ENCODE results near the gene FRAS1.
"Not testable (repeated sequence)": the region's sequence is repeated elsewhere in the genome, so short reads cannot be mapped to it uniquely, and the experiment has no call there.

Gene FRAS1, protein sequence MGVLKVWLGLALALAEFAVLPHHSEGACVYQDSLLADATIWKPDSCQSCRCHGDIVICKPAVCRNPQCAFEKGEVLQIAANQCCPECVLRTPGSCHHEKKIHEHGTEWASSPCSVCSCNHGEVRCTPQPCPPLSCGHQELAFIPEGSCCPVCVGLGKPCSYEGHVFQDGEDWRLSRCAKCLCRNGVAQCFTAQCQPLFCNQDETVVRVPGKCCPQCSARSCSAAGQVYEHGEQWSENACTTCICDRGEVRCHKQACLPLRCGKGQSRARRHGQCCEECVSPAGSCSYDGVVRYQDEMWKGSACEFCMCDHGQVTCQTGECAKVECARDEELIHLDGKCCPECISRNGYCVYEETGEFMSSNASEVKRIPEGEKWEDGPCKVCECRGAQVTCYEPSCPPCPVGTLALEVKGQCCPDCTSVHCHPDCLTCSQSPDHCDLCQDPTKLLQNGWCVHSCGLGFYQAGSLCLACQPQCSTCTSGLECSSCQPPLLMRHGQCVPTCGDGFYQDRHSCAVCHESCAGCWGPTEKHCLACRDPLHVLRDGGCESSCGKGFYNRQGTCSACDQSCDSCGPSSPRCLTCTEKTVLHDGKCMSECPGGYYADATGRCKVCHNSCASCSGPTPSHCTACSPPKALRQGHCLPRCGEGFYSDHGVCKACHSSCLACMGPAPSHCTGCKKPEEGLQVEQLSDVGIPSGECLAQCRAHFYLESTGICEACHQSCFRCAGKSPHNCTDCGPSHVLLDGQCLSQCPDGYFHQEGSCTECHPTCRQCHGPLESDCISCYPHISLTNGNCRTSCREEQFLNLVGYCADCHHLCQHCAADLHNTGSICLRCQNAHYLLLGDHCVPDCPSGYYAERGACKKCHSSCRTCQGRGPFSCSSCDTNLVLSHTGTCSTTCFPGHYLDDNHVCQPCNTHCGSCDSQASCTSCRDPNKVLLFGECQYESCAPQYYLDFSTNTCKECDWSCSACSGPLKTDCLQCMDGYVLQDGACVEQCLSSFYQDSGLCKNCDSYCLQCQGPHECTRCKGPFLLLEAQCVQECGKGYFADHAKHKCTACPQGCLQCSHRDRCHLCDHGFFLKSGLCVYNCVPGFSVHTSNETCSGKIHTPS (N-terminal part only)

DNA sequence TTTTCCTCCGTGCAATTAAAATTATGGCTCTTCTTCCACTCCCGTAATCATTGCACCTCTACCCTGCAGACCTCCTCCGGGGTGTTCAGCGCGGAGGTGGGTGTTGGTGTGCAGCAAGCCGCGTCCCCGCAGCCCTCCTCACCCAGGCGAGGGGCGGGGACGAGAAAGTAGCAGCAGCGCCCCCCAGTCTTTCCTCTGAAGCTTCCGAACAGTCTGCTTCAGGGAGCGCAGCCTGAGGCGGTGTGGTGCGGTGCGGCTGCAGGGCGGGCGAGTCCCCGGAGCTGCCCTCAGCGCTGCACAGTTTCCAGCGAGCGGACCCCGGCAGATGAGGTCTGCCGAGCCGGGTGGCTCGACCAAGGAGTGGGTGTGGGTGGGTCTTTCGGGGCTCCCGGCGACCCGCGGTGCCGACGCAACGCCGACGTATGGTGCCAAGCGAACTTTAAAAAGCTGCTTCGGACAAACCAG is at the start of gene FRAS1:
Gene FRAS1 (plus strand): TSS at position 189 of the 465 bp plus-strand sequence. CDS start 687 bp downstream, outside the sequence.
- DNase-seq (ENCODE audit: low spot score), result peak; percentile 42

DNA sequence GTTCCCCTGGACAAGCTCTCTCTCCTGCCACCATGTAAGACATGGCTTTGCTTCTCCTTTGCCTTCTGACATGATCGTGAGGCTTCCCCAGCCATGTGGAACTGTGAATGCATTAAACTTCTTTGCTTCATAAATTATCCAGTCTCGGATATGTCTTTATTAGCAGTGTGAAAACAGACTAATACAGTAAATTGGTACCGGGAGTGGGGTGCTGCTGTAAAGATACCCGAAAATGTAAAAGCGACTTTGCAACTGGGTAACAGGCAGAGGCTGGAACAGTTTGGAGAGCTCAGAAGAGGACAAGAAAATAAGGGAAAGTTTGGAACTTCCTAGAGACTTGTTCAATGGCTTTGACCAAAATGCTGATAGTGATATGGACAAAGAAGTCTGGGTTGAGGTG is 46.1 kb upstream of the FRAS1 start:
- not testable (repeated sequence) for DNase-seq (ENCODE audit: low spot score)

- peak; percentile 18 for DNase-seq (ENCODE audit: low spot score)
Observed at GRCh38 chr4:78014889-78015886, 41.9 kb upstream of the FRAS1 start.

GRCh38 chr4:78018271-78019049 is 38.7 kb upstream of the FRAS1 start:
- DNase-seq (ENCODE audit: low spot score), result no peak

DNA sequence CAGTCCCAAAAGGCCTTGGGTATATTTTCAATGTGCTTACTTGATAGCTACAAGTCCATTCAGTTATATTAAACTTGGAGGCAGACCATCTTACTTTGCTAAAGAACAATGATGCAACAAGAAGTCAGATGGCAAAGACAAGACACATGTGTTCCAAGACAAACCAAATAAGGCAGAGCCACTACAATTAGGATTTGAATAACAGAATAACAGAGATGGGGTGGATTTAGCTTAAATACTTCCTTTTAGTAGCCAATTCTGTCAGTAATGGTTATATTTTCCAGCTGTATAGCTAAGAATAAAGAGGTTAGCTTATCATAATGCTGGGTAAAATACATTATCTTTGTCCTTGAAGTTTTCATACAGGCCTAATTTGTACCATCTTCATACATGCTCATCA is 37.7 kb upstream of the FRAS1 start:
- no peak for DNase-seq (ENCODE audit: low spot score)

DNA sequence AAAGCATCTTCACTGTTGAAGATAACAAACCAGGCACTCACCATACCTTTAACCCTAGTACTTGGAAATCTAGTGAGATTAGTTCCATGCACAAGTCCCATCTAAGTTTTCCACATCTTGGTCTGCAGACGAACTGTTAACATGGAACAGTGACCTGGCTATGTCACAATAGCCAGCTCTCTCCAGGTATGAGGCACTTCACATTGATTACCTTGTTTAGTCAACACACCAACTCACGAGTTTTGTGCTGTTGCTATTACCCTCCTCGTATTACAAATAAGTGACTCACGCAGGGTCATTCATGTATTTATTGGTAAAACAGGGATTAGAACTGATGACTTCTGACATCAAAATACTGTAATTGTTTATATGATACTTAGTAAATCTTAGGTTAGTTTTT is 36.4 kb upstream of the FRAS1 start:
- peak; percentile 19 for DNase-seq (ENCODE audit: low spot score)

DNA sequence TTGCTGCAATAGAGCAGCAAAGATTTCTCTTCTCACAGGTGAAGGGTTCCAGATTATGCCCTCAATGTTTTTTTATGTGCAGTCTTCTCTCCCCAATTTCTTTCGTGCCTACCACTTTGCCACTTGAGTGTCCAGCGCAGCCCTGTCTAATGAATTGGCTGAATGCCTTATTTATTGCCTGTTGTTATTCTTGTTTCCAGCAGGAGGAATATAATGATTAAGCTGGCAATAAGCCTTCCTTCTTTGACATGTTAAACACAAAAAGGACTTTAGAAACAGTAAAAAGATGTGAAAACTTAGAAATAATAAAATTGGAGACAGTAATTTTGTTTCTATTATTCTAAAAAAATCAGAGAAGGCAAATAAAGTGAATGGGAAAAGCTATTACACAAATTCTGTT is 34.6 kb upstream of the FRAS1 start:
- DNase-seq (ENCODE audit: low spot score), result no peak

- DNase-seq (ENCODE audit: low spot score), result no peak
Observed at GRCh38 chr4:78024085-78024484, 33.0 kb upstream of the FRAS1 start.

DNA sequence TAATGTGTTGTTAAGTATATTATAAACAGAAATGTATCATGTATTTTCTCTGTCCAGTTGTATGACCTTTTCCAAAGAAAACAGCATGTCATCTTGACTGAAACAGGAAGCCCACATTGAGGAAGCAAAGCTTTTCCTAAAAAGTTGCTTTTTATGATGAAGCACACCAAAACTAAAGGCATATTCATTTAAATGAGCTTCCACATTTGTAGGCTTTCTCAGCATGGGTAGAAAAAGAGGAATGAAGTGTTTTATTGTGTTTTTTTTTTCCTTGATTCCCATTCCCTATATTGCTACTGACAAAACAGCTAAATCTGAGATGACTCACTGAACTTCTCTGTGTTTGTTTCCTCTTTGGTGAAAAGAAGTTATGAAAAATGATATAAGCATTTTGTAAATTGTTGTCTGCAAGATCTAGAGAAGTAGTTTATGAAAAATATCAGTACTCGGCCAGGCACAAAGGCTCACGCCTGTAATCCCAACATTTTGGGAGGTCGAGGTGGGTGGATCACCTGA is 32.5 kb upstream of the FRAS1 start:
- no peak for DNase-seq (ENCODE audit: low spot score)

- DNase-seq (ENCODE audit: low spot score), result no peak
Observed at GRCh38 chr4:78031417-78031950, 25.6 kb upstream of the FRAS1 start.

DNA sequence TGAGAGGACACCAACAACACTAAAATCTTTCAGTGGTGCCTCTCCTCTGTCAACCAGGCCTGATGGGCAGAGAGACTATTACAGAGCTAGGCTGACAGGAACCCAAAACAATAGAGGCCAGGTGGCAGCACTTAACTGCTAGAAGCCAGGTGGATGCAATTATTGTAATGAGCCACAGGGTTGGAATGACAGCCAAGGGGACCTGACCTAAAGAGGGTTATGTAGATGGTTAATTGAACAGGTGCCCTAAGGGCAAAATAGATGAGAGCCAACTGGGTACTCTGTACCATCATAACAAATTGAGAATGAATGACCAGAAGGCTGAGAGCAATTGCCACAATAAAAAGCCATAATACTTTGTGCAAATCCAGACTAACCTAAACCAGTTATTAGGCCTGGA is 24.7 kb upstream of the FRAS1 start:
- no peak for DNase-seq (ENCODE audit: low spot score)

DNA sequence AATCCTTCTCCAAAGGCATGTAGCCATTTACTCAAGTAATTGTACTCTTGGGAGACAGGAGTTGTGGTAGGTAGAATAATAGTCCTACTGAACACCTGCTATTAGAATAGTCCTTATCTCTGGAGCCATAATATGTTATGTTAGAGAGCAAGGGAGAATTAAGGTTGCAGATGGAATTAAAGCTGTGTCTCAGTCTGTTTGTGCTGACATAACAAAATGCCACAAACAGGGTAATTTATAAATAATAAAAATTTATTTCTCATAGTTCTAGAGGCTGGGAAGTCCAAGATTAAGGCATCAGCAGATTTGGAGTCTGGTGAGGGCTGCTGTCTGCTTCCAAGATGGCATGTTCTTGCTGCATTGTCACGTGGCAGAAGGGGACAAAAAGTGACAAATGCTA is 24.2 kb upstream of the FRAS1 start:
- DNase-seq (ENCODE audit: low spot score), result no peak

DNA sequence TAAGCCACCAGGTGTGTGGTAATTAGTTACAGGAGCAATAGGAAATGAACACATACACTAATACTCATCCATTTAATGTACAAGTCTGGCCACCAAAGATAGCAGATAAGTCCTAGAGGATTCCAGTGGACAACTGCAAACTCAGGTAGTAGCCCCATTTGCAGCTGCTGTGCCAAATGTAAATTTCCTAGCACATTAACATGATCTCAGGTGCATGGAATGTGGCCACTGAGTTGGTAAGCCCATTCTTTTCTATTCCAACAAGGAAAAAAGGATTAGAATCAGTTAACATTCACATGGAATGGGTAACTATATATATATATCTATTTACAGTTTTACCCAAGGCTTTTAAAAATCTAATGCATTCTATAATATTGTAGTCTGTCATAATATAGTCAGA is 23.3 kb upstream of the FRAS1 start:
- DNase-seq (ENCODE audit: low spot score), result no peak

DNA sequence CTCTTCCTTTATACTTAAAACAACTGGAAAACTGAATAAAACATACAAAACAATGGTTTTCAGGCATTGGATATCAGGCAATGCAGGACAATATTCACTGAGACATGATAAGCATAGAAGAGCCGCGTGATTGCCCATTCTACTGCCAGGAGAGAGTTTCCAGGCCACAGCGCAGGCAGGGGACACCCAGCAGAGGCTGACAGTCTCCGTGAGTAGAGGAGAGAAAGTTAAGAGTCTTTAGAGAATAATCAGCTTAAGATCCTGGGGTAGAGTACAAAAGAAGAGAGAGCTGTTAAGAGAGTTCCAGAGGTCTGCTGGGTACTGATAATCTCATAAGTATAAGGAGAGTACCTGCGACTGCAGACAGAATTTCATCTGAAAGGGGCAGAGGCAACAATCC is 18.4 kb upstream of the FRAS1 start:
- no peak for DNase-seq (ENCODE audit: low spot score)

DNA sequence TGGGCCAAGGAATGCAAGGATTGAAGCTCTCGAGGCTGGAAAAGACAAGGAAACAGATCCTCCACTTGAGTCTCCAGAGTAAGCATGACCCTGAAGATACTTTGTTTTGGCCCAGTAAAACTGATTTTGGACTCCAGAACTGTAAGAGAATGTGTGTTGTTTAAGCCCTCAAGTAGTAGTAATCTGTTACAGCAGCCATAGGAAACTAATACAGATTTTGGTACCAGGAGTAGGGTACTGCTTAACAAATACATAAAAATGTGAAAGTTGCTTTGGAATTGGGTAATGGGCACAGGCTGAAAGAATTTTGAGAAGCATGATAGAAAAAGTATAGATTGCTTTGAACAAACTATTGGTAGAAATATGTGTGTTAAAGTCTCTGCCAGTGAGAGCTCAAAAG is 17.4 kb upstream of the FRAS1 start:
- DNase-seq (ENCODE audit: low spot score), result no peak

DNA sequence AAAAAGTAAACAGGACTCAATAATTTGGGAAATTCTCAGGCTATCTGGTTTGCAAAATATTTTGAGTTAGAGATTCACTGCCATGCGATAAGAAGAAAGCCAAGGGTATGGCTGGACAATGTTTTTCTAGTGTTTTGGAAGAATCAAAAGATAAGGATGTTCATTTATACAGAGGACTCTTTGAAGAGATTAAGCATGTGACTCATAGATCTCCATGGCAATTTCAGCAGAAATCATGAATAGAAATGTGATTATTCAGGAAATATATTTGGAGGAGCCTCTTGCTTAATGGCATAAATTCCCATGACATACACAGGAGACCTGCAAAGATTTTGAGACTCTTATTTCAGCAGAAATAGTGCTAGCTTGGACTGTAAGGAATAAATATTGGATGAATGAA is 16.7 kb upstream of the FRAS1 start:
- no peak for DNase-seq (ENCODE audit: low spot score)

GRCh38 chr4:78047366-78047765 is 9.8 kb upstream of the FRAS1 start:
- DNase-seq (ENCODE audit: low spot score), result no peak

DNA sequence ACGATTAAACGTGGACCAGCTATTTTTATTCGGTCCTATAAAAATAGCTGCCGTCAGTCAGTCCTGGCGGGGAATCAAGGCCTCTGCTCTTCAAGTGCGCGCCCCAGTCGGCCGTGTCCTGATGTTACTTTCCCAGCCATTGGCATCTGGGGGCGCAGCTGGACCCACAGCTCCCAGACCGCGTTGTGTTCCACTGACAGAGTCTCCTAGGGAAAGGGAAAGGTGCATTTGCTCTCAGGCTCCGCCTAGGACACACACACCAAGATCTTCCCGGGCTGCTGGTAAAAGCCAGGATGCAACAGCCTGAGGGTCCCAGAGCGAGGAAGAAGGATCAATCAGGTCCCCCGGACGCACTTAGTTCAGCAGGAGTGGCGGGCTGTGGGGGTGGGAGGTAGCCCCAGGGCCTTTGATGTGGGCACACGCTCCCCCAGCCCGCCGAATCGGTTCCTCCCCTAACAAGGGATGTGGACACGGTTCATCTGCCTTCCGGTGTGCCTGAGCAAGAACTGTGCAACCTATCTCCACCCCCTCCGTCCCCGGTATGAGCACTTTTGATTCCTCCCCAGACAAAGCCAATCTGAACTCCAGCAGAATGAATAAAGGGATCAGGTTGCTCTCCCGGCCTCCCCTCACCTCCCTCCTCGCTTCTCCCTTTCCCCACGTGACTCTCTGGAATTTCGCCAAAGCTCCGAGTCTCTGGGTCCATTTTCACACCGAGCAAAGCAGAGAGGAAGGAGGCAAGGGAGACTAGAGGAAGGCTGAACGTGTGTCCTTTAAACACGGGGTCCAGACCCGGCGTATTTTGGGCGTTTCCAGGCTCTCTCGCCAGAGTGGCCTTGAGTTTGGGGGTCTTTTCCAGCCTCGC is 626 bp upstream of the FRAS1 start:
- peak; percentile 50 for DNase-seq (ENCODE audit: low spot score)

All from HuH-7.5 (cell line).